Esophagus muscularis mucosa (tissue), 4 donors: ENCODE results near the gene OGFOD3. TPM values are rescaled to one million over a fixed set of nuclear protein-coding genes. Genes with fewer than 3 reads are reported as not detected.

ENCODE experiments used
- DNase-seq: peaks from one replicate; pipeline ENCODE4 v3.0.0-alpha.2; 2017; ENCODE audit errors: extremely low spot score
- H3K27ac ChIP-seq, 4 donors: fragments of 200-600 bp; sonication (generic); replicated peaks in 1 of 4; 1 replicate in 3 of 4; 2 replicates in 1 of 4; pipeline ENCODE4 v1.5.1; 2016 to 2019; ENCODE audit warnings: mild to moderate bottlenecking in 1 of 4
- H3K27me3 ChIP-seq, 4 donors: fragments of 200-600 bp; sonication (generic); one replicate each; pipeline versions ENCODE4 v1.5.1 to v1.6.0; 2016 to 2019
- H3K36me3 ChIP-seq, 4 donors: fragments of 200-600 bp; sonication (generic); one replicate each; pipeline ENCODE4 v1.5.1; 2016 to 2019
- H3K4me1 ChIP-seq, 4 donors: fragments of 200-600 bp; sonication (generic); one replicate each; pipeline ENCODE4 v1.5.1; 2016 to 2019
- H3K4me3 ChIP-seq, 4 donors: fragments of 200-600 bp; sonication (generic); 1 replicate in 2 of 4; 2 replicates in 2 of 4; pipeline ENCODE4 v1.5.1; 2016 to 2019; ENCODE audit warnings: mild to moderate bottlenecking in 4 of 4, moderate library complexity in 1 of 4
- H3K9me3 ChIP-seq, 4 donors: fragments of 200-600 bp; sonication (generic); 1 replicate in 3 of 4; 2 replicates in 1 of 4; pipeline ENCODE4 v1.5.1; 2016 to 2019
- EP300 ChIP-seq: sonication (generic); formaldehyde crosslinking; IDR thresholded peaks from one replicate; pipeline ENCODE4 v1.6.1; 2017; ENCODE audit warnings: antibody characterized with exemption
- POLR2A ChIP-seq: fragments of 450-650 bp; IDR thresholded peaks from one replicate; pipeline ENCODE4 v1.6.1; 2017; ENCODE audit warnings: antibody characterized with exemption, moderate library complexity, mild to moderate bottlenecking, low read depth
- POLR2AphosphoS5 ChIP-seq, 2 donors: sonication (generic); formaldehyde crosslinking; IDR thresholded peaks; one replicate each; pipeline ENCODE4 v1.6.1; 2017; ENCODE audit warnings: antibody characterized with exemption in 2 of 2
- WGBS: methylation state at CpG from one replicate; pipeline ENCODE4 v1.1.5; 2018; 5-methylcytosine and 5-hydroxymethylcytosine counted together
- intact Hi-C: fragments of 100-400 bp; cut with DNase I; formaldehyde crosslinking; loops from one replicate; pipeline ENCODE4 v1.15.1; 2023
- total RNA-seq, 4 donors: library from RNA; depleted of rRNA; stranded (reverse); fragments of >200 nt; gene quantifications; one replicate each; pipeline versions ENCODE4 v1.1.0 to v1.2.1, GENCODE V29; 2016
- TF ChIP-seq, protein P1 (sequence below), 3 experiments: fragments of 200-600 bp in 2 of 3; fragments of 450-650 bp in 1 of 3; sonication (generic) in 2 of 3; IDR thresholded peaks; one replicate each; pipeline ENCODE4 v1.5.1; 2017 to 2019; ENCODE audit warnings: antibody characterized with exemption in 3 of 3, mild to moderate bottlenecking in 2 of 3, moderate library complexity in 1 of 3

OGFOD3 gene
- total RNA-seq, 4 donors from 2014 or later: 21.6 to 35.3 (median 28.5) TPM

DNA sequence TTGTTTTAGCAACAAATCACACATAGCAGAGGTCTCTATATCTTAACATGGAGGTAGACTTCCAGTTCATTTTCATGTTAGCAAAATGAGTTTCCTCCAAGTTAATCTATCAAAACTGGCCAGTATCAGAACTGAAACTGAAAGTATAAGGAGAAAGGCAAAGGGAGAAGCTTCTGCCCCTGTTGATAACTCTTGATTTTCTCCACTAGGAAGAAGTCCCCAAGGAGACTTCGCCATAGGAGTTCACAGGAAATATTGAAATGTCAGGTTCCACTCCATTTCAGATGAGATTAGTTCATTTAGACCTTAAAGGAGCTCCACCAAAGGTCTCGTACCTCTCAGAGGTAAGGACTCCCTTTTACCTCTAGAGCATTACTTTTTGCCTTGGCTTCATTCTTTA, 1.2 kb upstream of the OGFOD3 start:
- 86% methylated on average over 2 of the region's 2 CpGs for WGBS
- TF ChIP-seq POLR2AphosphoS5 (IDR thresholded peaks at IDR 0.05) (no peak), POLR2A (no peak), EP300 (no peak)
- TF ChIP-seq, protein P1, sequence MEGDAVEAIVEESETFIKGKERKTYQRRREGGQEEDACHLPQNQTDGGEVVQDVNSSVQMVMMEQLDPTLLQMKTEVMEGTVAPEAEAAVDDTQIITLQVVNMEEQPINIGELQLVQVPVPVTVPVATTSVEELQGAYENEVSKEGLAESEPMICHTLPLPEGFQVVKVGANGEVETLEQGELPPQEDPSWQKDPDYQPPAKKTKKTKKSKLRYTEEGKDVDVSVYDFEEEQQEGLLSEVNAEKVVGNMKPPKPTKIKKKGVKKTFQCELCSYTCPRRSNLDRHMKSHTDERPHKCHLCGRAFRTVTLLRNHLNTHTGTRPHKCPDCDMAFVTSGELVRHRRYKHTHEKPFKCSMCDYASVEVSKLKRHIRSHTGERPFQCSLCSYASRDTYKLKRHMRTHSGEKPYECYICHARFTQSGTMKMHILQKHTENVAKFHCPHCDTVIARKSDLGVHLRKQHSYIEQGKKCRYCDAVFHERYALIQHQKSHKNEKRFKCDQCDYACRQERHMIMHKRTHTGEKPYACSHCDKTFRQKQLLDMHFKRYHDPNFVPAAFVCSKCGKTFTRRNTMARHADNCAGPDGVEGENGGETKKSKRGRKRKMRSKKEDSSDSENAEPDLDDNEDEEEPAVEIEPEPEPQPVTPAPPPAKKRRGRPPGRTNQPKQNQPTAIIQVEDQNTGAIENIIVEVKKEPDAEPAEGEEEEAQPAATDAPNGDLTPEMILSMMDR (IDR thresholded peaks at IDR 0.05): no peak
- no peak overlapping the region for H3K27ac ChIP-seq
- peaks cover 0 to 11% (median 5%) of the 10 kb centered on the region in 4 donors for H3K9me3 ChIP-seq
- intact Hi-C loops: no loop called here
- peaks cover 0 to 24% (median 13%) of the 10 kb centered on the region in 4 donors for H3K36me3 ChIP-seq
- DNase-seq: no peak
- peaks cover 16 to 28% (median 24%) of the 10 kb centered on the region in 4 donors for H3K4me1 ChIP-seq
- H3K4me3 ChIP-seq: peak overlapping the region in 3 of 4 donors; percentile 75 to 83 (median 76)
- no peaks in the 10 kb centered on the region for H3K27me3 ChIP-seq

- H3K27me3 ChIP-seq: no peaks in the 10 kb centered on the region
- no peak for DNase-seq
- TF ChIP-seq EP300 (no peak), POLR2A (no peak), POLR2AphosphoS5 (IDR thresholded peaks at IDR 0.05) (no peak)
- TF ChIP-seq, protein P1 (IDR thresholded peaks at IDR 0.05): peak in 1 of 3 experiments; percentile 10
- WGBS: 90% methylated on average over 6 of the region's 6 CpGs
- H3K36me3 ChIP-seq: peaks cover 0 to 36% (median 16%) of the 10 kb centered on the region in 4 donors
- H3K4me3 ChIP-seq: no peak overlapping the region
- H3K27ac ChIP-seq: no peak overlapping the region
- no peaks in the 10 kb centered on the region for H3K9me3 ChIP-seq
- peaks cover 19 to 33% (median 27%) of the 10 kb centered on the region in 4 donors for H3K4me1 ChIP-seq
- intact Hi-C loops: no loop called here
These were observed 1.6 kb downstream of the OGFOD3 start for GRCh38 chr17:82416771-82417170.

DNA sequence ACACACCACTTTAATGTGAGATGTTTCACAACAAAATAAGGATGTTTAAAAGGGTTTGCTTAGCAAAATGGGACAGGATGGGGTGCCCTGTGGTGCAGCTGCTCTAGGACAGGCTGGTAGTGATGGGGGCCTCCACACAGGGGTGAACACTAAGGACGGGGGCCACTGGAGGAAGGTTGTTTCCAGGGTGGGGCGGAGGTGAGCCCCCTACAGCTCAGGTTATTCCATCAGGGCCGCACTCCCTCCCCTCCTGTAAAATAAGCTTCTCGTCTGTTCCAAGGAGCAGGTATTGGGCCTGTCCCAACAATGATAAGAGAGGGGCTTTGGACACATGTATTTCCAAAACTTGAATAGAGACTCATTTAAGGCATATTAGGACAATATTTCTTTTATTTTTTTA, 2.1 kb downstream of the OGFOD3 start:
- no peak overlapping the region for H3K4me3 ChIP-seq
- peaks cover 19 to 33% (median 27%) of the 10 kb centered on the region in 4 donors for H3K4me1 ChIP-seq
- no peak overlapping the region for H3K27ac ChIP-seq
- peaks cover 0 to 31% (median 15%) of the 10 kb centered on the region in 4 donors for H3K36me3 ChIP-seq
- intact Hi-C loops: no loop called here
- no peaks in the 10 kb centered on the region for H3K27me3 ChIP-seq
- TF ChIP-seq POLR2A (no peak), POLR2AphosphoS5 (IDR thresholded peaks at IDR 0.05) (no peak), EP300 (no peak)
- TF ChIP-seq, protein P1 (IDR thresholded peaks at IDR 0.05): no peak
- H3K9me3 ChIP-seq: no peaks in the 10 kb centered on the region
- no peak for DNase-seq
- WGBS: 88% methylated on average over 4 of the region's 4 CpGs

DNA sequence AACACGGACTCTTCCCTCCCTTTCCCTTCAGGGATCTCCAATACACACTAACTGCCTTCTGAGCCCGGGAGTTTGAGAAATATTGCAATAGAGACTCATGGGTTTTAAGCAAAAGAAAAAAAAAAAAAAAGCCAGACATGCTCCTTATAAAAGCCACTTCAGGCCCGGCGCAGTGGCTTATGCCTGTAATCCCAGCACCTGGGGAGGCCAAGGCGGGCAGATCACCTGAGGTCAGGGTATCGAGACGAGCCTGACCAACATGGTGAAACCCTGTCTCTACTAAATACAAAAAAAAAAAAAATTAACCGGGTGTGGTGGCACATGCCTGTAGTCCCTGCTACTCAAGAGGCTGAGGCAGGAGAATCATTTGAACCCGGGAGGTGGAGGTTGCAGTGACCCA, 2.6 kb downstream of the OGFOD3 start:
- Histone ChIP-seq H3K27me3 (no peaks in the 10 kb centered on the region), H3K27ac (no peak overlapping the region), H3K4me1 (peaks cover 19 to 33% (median 27%) of the 10 kb centered on the region in 4 donors), H3K36me3 (peaks cover 0 to 26% (median 12%) of the 10 kb centered on the region in 4 donors), H3K9me3 (no peaks in the 10 kb centered on the region), H3K4me3 (no peak overlapping the region)
- WGBS: 95% methylated on average over 9 of the region's 9 CpGs
- TF ChIP-seq EP300 (no peak), POLR2AphosphoS5 (IDR thresholded peaks at IDR 0.05) (no peak), POLR2A (no peak)
- TF ChIP-seq, protein P1 (IDR thresholded peaks at IDR 0.05): no peak
- DNase-seq: no peak
- intact Hi-C loops: loop anchor here (2.0 kb wide), 1 partner anchor 63 kb away; no protein-coding TSS in a partner anchor

DNA sequence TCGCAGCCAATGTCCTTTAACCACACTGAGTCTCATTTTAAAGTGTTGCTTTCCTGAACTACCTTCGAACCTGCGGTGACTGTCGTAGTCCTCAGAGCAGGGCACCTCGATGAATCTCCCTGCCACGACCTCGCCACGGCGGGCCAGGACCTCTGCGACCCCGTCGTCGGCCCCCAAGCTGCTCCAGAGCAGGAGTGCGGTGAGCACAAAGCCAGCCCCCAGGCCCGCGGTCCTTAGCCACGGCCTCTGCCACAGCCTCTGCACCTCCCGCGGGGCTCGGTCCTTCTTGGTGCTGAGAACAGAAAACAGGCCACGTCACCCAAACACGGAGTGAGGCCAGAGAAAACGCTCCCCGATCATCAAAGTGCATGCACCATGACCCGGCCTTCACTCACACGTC, 3.0 kb downstream of the OGFOD3 start:
- Histone ChIP-seq H3K27ac (no peak overlapping the region), H3K9me3 (no peaks in the 10 kb centered on the region), H3K4me1 (peaks cover 19 to 33% (median 27%) of the 10 kb centered on the region in 4 donors), H3K4me3 (no peak overlapping the region), H3K27me3 (no peaks in the 10 kb centered on the region), H3K36me3 (peaks cover 0 to 23% (median 9%) of the 10 kb centered on the region in 4 donors)
- intact Hi-C loops: loop anchor here (2.0 kb wide), 1 partner anchor 63 kb away; no protein-coding TSS in a partner anchor
- 88% methylated on average over 12 of the region's 26 CpGs for WGBS
- TF ChIP-seq POLR2A: no peak
- no peak for TF ChIP-seq POLR2AphosphoS5 (IDR thresholded peaks at IDR 0.05)
- TF ChIP-seq, protein P1 (IDR thresholded peaks at IDR 0.05): no peak
- no peak for TF ChIP-seq EP300
- DNase-seq: no peak
